GM12875 (cell line): ENCODE results near the gene LCE7A.

Source experiments
- H3K4me3 ChIP-seq: one replicate; pipeline ENCODE4 v1.5.1; 2011; ENCODE audit warnings: low read depth, low read length, control low read depth
- CTCF ChIP-seq: IDR thresholded peaks from 2 replicates; pipeline ENCODE4 v1.5.1; 2011; ENCODE audit warnings: low read depth, mild to moderate bottlenecking, control low read depth, inconsistent platforms, low read length, moderate library complexity, borderline replicate concordance; ENCODE audit not compliant: insufficient read depth

LCE7A gene

DNA sequence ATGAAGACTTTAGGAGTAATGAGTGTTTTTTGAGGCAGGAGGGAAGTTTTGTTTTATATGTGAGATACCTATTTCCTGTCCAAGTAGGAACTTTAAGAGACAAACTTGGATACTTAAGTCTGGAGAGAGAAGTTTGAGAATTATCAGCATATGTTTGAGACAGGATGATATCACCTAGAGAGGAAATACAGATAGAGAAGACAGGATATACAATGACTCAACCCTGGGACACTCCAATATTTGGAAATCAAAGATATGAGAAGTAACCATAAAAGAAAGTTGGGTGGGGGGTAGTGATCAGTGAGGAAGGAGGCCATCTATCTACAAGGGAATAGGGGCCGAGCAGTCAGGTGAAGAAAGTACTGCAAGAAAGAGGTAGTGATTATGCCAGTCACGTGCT, 6.5 kb downstream of the LCE7A start:
- TF ChIP-seq CTCF: no peak
- no peak overlapping the region for H3K4me3 ChIP-seq

DNA sequence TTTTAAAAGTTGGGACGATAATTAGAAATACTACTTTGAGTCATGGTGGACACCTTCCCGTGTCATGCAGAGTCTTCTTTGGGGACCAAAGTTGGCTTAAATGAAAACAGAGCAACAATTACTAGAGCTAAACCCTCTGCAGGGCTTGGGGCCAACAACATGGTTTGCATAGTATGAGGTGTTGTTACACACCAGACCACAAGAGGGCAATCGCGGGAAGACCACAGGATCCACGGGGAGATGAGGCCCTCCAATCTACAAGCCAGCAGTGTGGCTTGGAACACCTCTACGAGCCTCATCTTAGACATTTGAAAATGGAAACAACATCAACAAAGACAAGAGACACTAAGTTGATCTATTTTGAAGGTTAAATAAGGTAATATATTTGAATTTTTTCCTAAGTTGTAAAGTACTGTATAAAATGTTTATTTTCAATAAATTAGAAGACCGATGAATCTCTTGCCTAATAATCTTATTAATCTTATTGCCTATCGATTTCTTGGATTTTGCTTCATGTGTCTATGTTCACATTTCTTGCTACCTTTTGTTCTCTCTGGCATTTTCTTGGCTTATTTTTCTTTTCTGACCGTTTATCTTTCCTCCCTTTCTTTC, 10.1 kb downstream of the LCE7A start:
- peak; percentile 74 for TF ChIP-seq CTCF
- H3K4me3 ChIP-seq: no peak overlapping the region

- no peak overlapping the region for H3K4me3 ChIP-seq
- peak; percentile 46 for TF ChIP-seq CTCF
Observed at GRCh38 chr1:152870831-152871730, 11.3 kb downstream of the LCE7A start.

DNA sequence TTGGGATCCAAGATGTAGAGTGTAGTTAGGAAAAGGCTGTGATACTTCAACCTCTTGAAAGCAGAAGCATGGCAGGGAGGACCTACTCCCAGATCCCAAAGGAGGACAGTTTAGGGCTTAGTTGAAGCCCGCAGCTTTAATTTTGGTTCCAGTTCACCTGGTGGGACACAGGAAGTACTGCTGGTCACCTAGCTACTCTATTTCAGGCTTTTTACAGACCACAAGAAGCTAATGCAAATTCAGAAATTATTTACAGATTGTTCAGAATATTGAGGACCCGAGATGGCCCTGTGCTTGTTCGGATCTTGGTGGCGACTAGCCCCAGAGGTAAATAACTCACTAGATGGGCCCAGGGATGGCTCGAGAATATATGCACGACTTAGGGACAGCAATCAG, 11.9 kb downstream of the LCE7A start:
- no peak for TF ChIP-seq CTCF

DNA sequence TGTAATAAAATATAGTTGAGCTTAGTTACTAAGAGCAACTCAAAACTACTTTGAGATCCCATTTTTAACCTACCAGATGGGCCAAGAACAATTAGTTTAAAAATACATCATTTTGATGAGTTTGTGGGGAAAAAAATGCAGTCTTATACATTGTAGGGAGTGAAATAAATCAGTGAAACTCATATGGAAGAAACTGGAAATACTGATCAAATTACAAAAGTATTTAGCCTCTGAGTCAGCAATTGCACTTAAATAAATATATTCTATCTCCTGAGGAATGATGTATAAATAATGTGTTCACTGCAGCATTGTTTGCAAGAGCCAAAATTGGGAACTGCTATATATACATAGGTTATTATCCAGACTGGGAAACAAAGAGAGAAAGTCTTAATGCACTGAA, 13.7 kb downstream of the LCE7A start:
- H3K4me3 ChIP-seq: no peak overlapping the region
- TF ChIP-seq CTCF: no peak

More for the DNA sequence above, 11.9 kb downstream of the LCE7A start:
- H3K4me3 ChIP-seq: no peak overlapping the region

GRCh38 chr1:152876827-152877226, 17.0 kb downstream of the LCE7A start:
- H3K4me3 ChIP-seq: no peak overlapping the region
- TF ChIP-seq CTCF: no peak

GRCh38 chr1:152878042-152878441, 18.2 kb downstream of the LCE7A start, which contains the start of gene SMCP:
Gene SMCP, plus strand, starts transcription at chr1:152878322. Its CDS starts 6,101 bp downstream, at chr1:152884423.
- no peak within 1 kb of the TSS for H3K4me3 ChIP-seq
- TF ChIP-seq CTCF: peak; percentile 34; the same call in 1 of the 2 replicates
